ENCODE results near the gene SLC29A3.

SLC29A3 gene

GRCh38 chr10:71382028-71382427 is 63.0 kb downstream of the SLC29A3 start:
- no peak for TF ChIP-seq CTCF (IDR thresholded peaks at IDR 0.05; ENCODE audit: extremely low read depth, insufficient read depth, missing control alignments)
- in situ Hi-C loops (cut with MboI; ENCODE audit: low pct_unique_long_range_greater_than_20kb, low sequenced_read_pairs, unreplicated experiment) = loop anchor here (10.0 kb wide), 1 partner anchor 323 kb away; no protein-coding TSS in a partner anchor
- DNase-seq (ENCODE audit: low spot score) = no peak

- no peak for DNase-seq (ENCODE audit: low spot score)
- in situ Hi-C loops (cut with MboI; ENCODE audit: low pct_unique_long_range_greater_than_20kb, low sequenced_read_pairs, unreplicated experiment) = loop anchor here (10.0 kb wide), 1 partner anchor 322 kb away; no protein-coding TSS in a partner anchor
- TF ChIP-seq CTCF (IDR thresholded peaks at IDR 0.05; ENCODE audit: extremely low read depth, insufficient read depth, missing control alignments) = no peak
Observed at GRCh38 chr10:71382757-71383156, 63.7 kb downstream of the SLC29A3 start.

- in situ Hi-C loops (cut with MboI; ENCODE audit: low pct_unique_long_range_greater_than_20kb, low sequenced_read_pairs, unreplicated experiment) = loop anchor here (10.0 kb wide), 1 partner anchor 321 kb away; no protein-coding TSS in a partner anchor
- peak; percentile 96 for TF ChIP-seq CTCF (IDR thresholded peaks at IDR 0.05; ENCODE audit: extremely low read depth, insufficient read depth, missing control alignments)
- peak; percentile 77 for DNase-seq (ENCODE audit: low spot score)
Observed at GRCh38 chr10:71383972-71384687, 65.1 kb downstream of the SLC29A3 start.

GRCh38 chr10:71388171-71388570 is 69.1 kb downstream of the SLC29A3 start:
- no peak for TF ChIP-seq CTCF (IDR thresholded peaks at IDR 0.05; ENCODE audit: extremely low read depth, insufficient read depth, missing control alignments)
- in situ Hi-C loops (cut with MboI; ENCODE audit: low pct_unique_long_range_greater_than_20kb, low sequenced_read_pairs, unreplicated experiment) = loop anchor here (10.0 kb wide), 1 partner anchor 317 kb away; no protein-coding TSS in a partner anchor
- no peak for DNase-seq (ENCODE audit: low spot score)

- no peak for TF ChIP-seq CTCF (IDR thresholded peaks at IDR 0.05; ENCODE audit: extremely low read depth, insufficient read depth, missing control alignments)
- in situ Hi-C loops (cut with MboI; ENCODE audit: low pct_unique_long_range_greater_than_20kb, low sequenced_read_pairs, unreplicated experiment) = loop anchor here (10.0 kb wide), 1 partner anchor 316 kb away; no protein-coding TSS in a partner anchor
- no peak for DNase-seq (ENCODE audit: low spot score)
Observed at GRCh38 chr10:71388583-71389310, 69.7 kb downstream of the SLC29A3 start.

GRCh38 chr10:71389768-71390460 is 70.9 kb downstream of the SLC29A3 start:
- DNase-seq (ENCODE audit: low spot score) = no peak
- in situ Hi-C loops (cut with MboI; ENCODE audit: low pct_unique_long_range_greater_than_20kb, low sequenced_read_pairs, unreplicated experiment) = loop anchor here (10.0 kb wide), 1 partner anchor 315 kb away; no protein-coding TSS in a partner anchor
- TF ChIP-seq CTCF (IDR thresholded peaks at IDR 0.05; ENCODE audit: extremely low read depth, insufficient read depth, missing control alignments) = no peak

Data from GM13977 (cell line).